ENCODE measurements around the gene ARID1B. TPM values are rescaled to one million over a fixed set of nuclear protein-coding genes. Genes with fewer than 3 reads are reported as not detected.

The ARID1B gene
- total RNA-seq, 2 donors from 2014 or later, result 43.9 to 44.6 TPM

- DNase-seq (ENCODE audit: low spot score), result no peak
- TF ChIP-seq, protein P1, sequence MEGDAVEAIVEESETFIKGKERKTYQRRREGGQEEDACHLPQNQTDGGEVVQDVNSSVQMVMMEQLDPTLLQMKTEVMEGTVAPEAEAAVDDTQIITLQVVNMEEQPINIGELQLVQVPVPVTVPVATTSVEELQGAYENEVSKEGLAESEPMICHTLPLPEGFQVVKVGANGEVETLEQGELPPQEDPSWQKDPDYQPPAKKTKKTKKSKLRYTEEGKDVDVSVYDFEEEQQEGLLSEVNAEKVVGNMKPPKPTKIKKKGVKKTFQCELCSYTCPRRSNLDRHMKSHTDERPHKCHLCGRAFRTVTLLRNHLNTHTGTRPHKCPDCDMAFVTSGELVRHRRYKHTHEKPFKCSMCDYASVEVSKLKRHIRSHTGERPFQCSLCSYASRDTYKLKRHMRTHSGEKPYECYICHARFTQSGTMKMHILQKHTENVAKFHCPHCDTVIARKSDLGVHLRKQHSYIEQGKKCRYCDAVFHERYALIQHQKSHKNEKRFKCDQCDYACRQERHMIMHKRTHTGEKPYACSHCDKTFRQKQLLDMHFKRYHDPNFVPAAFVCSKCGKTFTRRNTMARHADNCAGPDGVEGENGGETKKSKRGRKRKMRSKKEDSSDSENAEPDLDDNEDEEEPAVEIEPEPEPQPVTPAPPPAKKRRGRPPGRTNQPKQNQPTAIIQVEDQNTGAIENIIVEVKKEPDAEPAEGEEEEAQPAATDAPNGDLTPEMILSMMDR (IDR thresholded peaks at IDR 0.05), result no peak
- Histone ChIP-seq H3K27me3 (no peaks in the 10 kb centered on the region), H3K4me3 (no peak overlapping the region), H3K4me1 (peaks cover 0 to 58% of the 10 kb centered on the region in 2 donors), H3K27ac (no peak overlapping the region), H3K9me3 (no peaks in the 10 kb centered on the region), H3K36me3 (no peaks in the 10 kb centered on the region)
Observed at GRCh38 chr6:157096522-157096921, 319.3 kb downstream of the ARID1B start.

DNA sequence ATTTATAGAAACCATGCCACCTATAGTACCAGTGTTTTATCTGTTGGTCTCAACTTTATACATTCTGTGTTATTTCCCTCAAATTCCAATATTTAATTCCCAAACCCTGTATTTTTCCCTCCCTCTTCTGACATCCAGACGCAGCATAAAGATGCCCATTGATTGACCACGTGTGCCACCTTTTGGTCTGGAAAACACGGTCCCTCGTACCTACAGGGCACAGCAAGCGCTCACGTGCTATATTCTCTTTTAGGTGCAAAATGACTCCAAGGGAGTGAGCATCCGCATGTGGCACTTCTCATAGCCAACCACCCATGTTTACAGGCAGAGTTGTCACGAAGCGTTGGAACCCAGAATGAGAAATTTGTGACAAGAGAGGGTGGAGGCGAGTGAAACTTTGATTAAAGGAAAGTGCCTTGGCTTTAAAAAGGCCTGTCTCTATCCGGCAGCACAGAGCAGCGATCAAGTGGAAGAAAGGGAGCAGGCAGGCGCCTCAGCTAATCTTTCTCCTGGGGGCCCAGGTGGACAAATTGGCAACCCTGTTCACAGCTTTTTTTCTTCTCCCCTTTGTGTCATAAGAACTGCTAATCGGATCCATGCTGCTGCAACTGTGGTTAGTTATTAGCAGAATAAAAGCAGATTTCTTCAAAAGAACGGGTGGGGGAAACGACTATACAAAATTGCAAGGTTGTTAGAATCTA lies 320.2 kb downstream of the ARID1B start:
- H3K4me1 ChIP-seq, result peaks cover 0 to 50% of the 10 kb centered on the region in 2 donors
- no peaks in the 10 kb centered on the region for H3K27me3 ChIP-seq
- TF ChIP-seq, protein P1 (IDR thresholded peaks at IDR 0.05), result no peak
- DNase-seq (ENCODE audit: low spot score), result no peak
- H3K27ac ChIP-seq, result peak overlapping the region in 1 of 2 donors; percentile 24
- no peak overlapping the region for H3K4me3 ChIP-seq
- H3K36me3 ChIP-seq, result no peaks in the 10 kb centered on the region
- H3K9me3 ChIP-seq, result no peaks in the 10 kb centered on the region

DNA sequence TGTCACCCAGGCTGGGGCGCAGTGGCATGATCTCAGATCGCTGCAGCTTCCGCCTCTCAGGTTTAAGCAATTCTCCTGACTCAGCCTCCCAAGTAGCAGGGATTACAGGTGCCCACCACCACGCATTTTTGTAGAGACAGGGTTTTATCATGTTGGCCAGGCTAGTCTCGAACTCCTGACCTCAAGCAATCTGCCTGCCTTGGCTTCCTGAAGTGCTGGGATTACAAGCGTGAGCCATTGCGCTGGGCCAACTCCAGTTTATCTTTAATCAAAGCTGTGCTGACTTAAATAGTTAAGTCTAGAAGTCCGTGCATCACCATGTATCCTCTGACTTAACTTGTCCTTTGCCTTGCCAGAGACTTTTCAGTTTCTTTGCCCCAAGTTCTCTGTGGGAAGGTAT lies 321.8 kb downstream of the ARID1B start:
- Histone ChIP-seq H3K27me3 (no peaks in the 10 kb centered on the region), H3K36me3 (no peaks in the 10 kb centered on the region), H3K27ac (no peak overlapping the region), H3K9me3 (no peaks in the 10 kb centered on the region), H3K4me3 (no peak overlapping the region), H3K4me1 (peaks cover 0 to 38% of the 10 kb centered on the region in 2 donors)
- DNase-seq (ENCODE audit: low spot score), result no peak
- TF ChIP-seq, protein P1 (IDR thresholded peaks at IDR 0.05), result no peak

DNA sequence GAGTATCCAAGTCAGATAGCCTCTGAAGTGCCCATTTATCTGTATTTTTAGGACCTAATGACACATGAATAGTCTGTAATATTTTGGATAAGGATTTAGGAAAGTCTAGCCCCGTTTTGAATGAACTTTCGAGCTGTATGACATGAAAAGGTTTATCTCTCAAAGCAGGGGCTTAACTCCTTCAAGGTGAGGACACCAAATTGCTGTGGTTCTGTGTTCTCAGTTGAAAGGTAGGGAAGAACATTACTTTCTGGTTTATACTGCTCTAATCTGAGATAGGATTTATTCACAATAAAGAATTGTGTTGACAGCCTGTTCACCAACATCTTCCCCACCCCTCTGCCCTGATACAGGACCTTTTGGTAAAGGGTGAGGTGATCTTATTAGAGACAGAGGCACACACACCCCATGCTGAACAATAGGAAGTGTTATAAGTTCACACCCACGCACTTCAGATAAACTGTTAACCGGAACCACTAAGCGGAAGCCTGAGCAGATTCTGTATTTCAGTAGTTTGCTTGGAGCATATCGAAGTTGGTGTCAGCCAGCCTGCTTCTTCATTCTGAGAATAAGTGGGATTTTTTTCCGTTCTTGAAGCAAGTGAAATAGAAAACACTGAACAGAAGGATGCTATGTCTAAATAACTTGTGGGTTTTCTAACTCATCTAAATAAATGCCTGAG lies 322.9 kb downstream of the ARID1B start:
- TF ChIP-seq, protein P1 (IDR thresholded peaks at IDR 0.05), result no peak
- H3K4me3 ChIP-seq, result no peak overlapping the region
- H3K27ac ChIP-seq, result no peak overlapping the region
- DNase-seq (ENCODE audit: low spot score), result no peak
- no peaks in the 10 kb centered on the region for H3K9me3 ChIP-seq
- H3K36me3 ChIP-seq, result no peaks in the 10 kb centered on the region
- no peaks in the 10 kb centered on the region for H3K27me3 ChIP-seq
- peaks cover 0 to 37% of the 10 kb centered on the region in 2 donors for H3K4me1 ChIP-seq

- no peak overlapping the region for H3K27ac ChIP-seq
- no peaks in the 10 kb centered on the region for H3K9me3 ChIP-seq
- peaks cover 0 to 35% of the 10 kb centered on the region in 2 donors for H3K4me1 ChIP-seq
- DNase-seq (ENCODE audit: low spot score), result no peak
- no peaks in the 10 kb centered on the region for H3K36me3 ChIP-seq
- H3K27me3 ChIP-seq, result no peaks in the 10 kb centered on the region
- TF ChIP-seq, protein P1 (IDR thresholded peaks at IDR 0.05), result no peak
- H3K4me3 ChIP-seq, result no peak overlapping the region
Observed at GRCh38 chr6:157101166-157101565, 324.0 kb downstream of the ARID1B start.
